OCI-LY7 (cell line): ENCODE measurements around the gene NFKBIA.

Experiments used
- EZH2phosphoT487 ChIP-seq: fragments of 200-600 bp; sonication (generic); IDR thresholded peaks from 2 replicates; pipeline ENCODE4 v1.6.1; 2018; ENCODE audit warnings: low read depth, borderline replicate concordance, mild to moderate bottlenecking, mixed run types, antibody characterized with exemption, low read length, moderate library complexity, mixed read lengths
- TF ChIP-seq, protein P1 (sequence below): fragments of 200-600 bp; sonication (generic); conservative IDR thresholded peaks from 2 replicates; pipeline ENCODE4 v1.5.1; 2014; ENCODE audit warnings: mild to moderate bottlenecking, antibody characterized with exemption, low read length, moderate library complexity, mixed read lengths

DNA sequence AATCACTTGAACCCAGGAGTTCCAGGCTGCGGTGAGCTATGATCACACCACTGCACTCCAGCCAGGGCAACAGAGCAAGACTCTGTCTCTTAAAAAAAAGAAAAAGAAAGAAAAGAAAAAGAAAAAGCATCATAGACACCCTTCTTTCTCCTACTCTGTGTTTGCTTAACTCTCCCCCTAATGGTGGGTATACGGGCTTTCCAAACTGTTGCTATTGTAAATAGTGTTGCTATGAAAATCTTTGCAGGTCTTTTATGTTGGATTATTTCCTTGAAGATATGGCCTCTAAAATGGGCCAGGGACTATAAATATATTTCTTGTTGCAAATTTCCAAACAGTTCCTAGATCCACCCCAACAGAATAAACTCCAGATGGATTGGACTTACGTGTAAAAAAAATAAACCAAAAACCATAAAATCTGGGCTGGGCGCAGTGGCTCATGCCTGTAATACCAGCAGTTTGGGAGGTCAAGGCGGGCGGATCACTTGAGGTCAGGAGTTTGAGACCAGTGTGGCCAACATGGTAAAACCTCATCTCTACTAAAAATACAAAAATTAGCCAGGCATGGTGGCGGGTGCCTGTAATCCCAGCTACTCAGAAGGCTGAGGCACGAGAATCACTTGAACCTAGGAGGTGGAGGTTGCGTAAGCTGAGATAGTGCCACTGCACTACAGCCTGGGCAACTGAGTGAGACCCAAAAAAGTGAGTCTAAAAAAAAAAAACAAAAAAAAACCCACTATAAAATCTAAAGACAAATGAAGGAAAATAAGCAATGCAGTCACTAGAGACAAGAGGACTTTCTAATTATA is 25.9 kb downstream of the NFKBIA start:
- TF ChIP-seq, protein P1, sequence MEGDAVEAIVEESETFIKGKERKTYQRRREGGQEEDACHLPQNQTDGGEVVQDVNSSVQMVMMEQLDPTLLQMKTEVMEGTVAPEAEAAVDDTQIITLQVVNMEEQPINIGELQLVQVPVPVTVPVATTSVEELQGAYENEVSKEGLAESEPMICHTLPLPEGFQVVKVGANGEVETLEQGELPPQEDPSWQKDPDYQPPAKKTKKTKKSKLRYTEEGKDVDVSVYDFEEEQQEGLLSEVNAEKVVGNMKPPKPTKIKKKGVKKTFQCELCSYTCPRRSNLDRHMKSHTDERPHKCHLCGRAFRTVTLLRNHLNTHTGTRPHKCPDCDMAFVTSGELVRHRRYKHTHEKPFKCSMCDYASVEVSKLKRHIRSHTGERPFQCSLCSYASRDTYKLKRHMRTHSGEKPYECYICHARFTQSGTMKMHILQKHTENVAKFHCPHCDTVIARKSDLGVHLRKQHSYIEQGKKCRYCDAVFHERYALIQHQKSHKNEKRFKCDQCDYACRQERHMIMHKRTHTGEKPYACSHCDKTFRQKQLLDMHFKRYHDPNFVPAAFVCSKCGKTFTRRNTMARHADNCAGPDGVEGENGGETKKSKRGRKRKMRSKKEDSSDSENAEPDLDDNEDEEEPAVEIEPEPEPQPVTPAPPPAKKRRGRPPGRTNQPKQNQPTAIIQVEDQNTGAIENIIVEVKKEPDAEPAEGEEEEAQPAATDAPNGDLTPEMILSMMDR = no peak
- no peak for TF ChIP-seq EZH2phosphoT487
